GM19035 (cell line): ENCODE results near the gene SNX27.
"Not testable (repeated sequence)": the region's sequence is repeated elsewhere in the genome, so short reads cannot be mapped to it uniquely, and the experiment has no call there.

ENCODE experiments used
- ATAC-seq: cut with Tn5 transposase; IDR thresholded peaks from one replicate; pipeline ENCODE4 v1.9.1; 2021; ENCODE audit not compliant: unreplicated experiment

The SNX27 gene

DNA sequence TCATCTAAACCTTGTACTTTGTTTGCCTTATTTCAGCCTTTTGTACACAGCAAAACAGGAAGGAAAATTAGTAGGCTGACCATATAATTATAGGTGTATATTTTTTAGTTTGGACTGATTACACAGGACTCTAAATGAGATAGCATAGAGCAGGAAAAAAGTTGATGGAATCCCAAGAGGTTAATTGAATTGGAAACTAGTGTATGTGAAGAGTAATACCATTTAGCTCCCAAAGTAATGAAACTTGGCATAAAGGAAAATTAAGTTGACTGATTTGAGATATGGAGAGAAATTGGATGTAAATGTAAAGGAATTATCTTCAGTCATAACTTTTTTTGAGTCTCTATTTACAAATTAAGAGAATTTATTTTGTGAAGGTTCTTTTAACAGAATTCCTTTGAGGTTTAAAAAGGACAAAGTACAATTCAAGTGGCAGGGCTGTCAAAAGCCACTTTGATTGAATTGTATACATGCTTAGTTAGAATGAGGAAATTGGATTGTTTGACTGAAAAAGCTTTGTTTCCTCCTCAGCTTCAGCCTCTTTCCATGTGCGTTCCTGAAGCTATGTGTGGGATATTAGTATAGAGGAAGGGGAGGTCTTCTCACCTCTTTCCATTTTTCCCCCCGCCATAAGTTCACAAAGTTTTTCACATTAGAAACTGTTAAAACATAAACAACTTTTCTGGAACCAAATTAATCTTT is 26.4 kb downstream of the SNX27 start:
- no peak for ATAC-seq

DNA sequence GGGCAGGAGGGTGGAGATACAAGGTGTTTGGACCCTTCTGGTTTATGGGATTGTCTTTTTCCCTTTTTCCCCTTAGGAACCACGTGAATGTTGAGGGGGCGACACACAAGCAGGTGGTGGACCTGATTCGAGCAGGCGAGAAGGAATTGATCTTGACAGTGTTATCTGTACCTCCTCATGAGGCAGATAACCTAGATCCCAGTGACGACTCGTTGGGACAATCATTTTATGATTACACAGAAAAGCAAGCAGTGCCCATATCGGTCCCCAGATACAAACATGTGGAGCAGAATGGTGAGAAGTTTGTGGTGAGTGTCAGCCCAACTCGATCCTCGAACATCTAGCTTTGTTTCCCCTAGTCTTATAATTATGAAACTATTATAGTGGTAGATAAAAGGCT is 27.0 kb downstream of the SNX27 start:
- ATAC-seq: no peak

DNA sequence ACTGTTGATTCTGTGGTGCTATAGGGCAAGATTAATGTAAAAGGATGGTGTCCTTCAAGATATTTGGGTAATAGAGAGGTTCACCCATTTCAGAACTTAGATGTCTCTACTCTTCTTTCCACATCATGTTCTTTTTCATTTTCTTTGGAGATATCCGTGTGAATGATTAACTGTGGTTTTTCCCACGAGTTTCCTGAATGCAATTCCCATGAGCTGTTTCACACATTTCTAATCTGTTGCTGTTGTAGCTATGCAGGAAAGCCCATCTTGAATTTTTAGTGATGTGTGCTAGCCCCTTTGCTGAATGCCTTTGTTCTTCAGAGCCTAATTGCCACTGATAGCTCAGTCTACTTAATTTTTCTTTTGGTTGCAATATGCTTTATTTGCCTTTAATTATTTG is 27.6 kb downstream of the SNX27 start:
- ATAC-seq: no peak

DNA sequence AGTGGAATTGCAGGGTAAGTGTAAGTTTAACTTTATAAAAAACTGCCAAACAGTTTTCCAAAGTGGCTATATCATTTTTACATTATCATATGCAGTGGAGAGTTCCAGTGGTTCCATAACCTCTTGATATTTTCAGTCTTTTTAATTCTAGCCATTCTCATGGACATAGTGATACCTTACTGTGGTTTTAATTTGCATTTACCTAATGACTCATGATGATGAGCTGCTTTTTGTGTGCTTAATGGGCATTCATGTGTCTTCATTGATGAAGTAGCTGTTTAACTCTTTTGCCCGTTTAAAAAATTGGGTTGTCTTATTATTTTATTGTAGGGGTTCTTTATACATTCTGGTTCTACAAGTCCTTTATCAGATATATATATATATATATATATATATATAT is 29.4 kb downstream of the SNX27 start:
- ATAC-seq: no peak

DNA sequence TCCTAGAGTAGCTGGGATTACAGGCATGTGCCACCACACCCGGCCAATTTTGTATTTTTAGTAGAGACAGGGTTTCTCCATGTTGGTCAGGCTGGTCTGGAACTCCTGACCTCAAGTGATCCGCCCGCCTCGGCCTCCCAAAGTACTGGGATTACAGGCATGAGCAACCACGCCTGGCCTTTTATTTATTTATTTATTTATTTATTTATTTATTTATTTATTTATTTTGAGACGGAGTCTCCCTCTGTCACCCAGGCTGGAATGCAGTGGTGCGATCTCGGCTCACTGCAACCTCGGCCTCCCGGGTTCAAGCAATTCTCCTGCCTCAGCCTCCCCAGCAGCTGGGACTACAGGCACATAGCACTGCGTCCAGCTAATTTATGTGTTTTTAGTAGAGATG is 31.2 kb downstream of the SNX27 start:
- ATAC-seq: not testable (repeated sequence)

DNA sequence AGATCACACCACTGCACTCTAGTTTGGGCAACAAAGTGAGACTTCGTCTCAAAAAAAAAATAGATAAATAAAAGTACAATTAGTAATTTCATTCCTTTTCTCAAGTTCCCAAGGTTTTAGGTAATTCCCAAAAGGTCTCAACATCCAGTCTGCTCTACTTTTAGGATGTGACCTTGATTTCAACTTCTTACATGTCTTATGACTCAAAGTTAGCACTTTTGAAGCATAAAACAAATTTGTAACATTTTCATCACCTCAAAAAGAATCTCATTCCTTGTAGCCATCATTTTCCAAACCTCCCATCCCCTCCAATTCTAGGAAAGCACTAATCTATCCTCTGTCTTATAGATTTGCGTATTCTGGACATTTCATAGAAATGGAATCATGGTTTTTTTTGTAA is 32.2 kb downstream of the SNX27 start:
- ATAC-seq: no peak

DNA sequence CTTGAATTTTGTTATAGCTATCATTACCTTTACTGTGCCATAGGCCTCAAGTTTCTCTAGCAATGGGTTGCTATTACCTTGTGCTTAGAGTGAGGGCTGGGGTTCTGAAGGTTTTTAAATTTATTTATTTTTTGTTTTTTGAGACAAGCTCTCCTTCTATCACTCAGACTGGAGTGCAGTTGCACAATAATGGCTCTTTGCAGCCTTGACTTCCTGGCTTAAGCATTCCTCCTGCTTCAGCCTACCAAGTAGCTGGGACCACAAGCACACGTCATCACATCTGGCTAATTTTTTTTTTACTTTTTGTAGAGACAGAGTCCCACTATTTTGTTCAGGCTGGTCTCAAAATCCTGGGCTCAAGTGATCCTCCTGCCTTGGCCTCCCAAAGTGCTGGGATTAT is 41.5 kb downstream of the SNX27 start:
- no peak for ATAC-seq

DNA sequence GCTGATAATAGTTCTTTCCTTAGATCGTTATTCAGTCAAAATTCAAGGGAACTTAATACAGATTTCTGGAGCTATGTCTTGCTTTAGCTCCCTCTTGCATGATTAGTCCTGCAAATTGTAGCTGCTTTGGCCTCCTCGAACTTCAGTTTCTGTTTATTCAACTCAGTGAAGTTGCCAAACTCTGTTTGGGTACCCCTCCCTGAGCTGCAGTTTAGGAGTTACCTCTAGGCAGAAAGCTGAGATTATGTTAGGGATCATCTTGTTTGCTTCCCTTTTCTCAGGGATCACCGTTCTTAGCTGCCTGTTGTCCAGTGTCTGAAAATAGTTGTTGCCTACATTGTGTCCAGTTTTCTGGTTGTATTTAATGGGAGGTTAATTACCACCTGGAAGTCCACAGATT is 43.5 kb downstream of the SNX27 start:
- no peak for ATAC-seq

DNA sequence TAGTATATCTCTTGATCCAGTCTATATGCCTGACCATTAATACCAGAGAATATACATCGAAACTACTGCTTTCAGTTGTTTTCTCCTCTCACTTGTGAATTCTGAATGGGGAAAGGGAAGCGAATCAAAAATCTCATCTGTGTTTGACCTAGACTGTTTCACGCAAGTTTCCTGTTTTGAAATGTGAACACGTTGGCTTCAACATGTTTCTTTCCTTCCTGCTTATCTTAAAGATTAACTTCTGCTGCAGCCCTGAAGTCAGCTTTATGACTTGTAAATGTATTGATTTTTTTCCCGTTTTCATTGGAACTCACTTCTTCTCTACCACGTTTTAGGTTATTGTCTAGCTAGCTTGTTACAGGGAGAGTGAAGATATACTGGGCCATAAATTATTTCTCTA is 49.9 kb downstream of the SNX27 start:
- ATAC-seq: no peak

DNA sequence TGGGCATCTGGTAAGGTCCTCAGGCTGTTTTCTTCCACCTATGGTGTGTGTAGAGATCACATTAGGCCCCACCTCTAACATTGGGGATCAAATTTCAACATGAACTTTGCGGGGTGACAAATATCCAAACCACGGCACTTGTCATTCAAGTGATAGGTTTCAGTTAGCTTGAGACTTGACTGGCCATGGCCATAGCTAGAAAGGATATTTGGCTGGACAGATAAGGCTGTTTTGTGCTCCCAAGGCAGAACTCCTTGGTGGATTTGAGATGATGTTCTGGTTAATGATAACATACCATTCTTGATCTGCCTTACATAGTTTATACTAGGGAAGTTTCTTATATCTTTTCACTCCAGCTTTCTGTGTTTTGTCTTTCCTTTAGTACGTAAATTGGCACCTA is 56.2 kb downstream of the SNX27 start:
- ATAC-seq: no peak

DNA sequence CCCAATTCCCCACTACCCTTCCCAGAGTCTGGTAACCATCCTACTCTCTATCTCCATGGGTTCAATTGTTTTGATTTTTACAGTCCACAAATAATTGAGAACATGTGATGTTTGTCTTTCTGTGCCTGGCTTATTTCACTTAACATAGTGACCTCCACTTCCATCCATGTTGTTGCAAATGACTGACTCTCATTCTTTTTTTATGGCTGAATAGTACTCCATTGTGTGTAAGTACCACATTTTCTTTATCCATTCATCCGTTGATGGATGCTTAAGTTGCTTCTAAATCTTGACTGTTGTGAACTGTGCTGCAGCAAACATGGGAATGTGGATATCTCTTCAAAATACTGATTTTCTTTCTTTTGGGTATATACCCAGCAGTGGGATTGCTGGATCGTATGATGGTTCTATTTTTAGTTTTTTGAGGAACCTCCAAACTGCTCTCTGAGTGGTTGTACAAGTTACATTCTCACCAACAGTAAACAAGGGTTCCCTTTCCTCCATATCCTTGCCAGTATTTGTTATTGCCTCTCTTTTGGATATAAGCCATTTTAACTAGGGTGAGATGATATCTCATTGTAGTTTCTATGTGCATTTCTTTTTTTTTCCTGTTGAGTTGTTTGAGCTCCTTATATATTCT is 58.3 kb downstream of the SNX27 start:
- ATAC-seq: not testable (repeated sequence)

DNA sequence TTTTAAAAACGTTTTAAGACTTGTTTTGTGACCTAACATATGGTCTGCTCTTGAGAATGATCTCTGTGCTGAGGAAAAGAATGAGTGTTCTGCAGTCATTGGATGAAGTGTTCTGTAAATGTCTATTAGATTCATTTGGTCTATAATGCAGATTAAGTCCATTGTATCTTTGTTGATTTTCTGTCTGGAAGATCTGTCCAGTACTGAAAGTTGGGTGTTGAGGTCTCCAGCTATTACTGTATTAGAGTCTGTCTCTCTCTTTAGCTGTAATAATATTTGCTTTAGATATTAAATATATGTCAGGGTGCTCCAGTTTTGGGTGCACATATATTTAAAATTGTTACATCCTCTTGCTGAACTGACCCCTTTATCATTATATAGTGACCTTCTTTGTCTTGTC is 61.6 kb downstream of the SNX27 start:
- no peak for ATAC-seq

DNA sequence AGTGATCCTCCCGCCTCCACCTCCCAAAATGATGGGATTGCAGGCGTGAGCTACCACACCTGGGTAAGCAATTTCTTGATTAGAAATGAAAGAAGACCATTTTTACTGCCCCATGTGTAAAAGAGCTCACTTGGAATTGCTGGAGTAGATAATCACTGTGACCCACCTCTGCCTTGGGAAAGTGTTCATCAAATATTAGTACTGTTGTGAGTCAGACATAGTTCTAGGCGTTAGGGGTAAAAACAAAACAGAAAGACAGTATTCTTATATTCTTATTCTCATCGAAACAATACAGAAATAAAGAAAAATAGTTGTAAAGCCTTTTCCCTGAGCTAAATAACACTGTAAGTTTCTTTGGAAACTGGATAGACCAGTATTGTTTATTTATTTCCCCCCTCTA is 68.5 kb downstream of the SNX27 start:
- ATAC-seq: no peak

DNA sequence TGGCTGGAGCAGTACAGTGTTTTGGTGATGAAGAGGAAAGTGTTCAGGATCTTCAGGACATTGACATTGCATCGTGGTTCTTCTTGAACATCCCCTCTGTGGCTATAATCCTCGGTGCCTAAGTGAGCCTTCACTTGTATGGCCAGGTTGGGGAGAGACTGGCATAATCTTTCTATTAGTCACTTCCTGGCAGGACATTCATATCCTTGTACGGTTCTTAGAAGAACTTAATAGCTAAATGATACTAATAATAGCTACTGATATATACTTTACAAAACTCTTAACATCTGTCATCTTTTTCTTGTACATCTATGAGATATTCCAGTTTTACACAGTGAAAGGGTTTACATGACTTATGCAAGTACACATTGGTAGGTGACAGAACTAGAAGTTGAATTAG is 69.0 kb downstream of the SNX27 start:
- ATAC-seq: no peak

DNA sequence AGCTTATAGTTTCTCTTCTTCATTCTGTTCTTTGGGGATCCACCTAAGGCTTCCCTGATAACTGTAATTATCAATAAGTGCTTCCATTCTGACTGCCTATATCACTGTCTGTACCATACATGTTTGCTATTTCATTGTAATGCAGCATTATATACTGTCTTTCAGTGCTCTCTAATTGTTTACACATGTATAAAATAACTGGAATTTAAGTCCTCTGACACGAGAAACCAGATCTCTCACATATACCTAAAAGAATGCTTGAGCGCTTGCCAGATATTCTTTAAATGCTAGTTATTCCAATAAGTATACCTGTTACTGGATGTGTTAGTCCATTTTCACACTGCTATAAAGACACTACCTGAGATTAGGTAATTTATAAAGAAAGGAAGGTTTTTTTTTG is 70.1 kb downstream of the SNX27 start:
- no peak for ATAC-seq

DNA sequence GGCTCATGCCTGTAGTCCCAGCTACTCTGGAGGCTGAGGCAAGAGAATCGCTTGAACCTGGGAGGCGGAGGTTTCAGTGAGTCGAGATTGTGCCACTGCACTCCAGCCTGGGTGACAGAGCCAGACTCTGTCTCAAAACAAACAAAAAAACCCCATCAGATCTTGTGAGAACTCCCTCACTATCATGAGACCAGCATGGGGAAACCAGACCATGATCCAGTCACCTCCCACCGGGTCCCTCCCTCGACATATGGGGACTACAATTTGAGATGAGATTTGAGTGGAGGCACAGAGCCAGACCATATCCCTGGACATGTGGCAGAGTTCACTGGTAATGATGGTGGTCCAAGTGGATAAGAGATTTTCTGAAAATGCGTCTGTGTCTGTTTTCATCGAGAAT is 71.1 kb downstream of the SNX27 start:
- not testable (repeated sequence) for ATAC-seq

DNA sequence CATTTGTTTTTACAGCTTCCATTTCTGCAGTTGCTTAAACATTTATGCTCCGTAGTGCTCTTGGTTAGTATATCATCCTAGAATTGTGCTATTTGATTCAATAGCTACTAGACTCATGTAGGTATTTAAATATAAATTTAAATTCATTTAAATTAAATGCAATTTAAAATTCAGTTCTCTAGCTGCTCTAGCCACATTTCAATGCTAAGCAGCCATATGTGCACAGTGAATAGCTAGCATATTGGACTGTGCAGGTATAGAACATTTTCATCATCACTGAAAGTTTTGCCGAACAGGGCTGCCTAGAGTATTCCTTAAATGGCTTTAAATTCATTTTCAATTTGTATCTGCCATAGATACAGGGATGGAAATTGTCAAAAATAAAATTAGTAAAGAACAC is 72.3 kb downstream of the SNX27 start:
- ATAC-seq: no peak

DNA sequence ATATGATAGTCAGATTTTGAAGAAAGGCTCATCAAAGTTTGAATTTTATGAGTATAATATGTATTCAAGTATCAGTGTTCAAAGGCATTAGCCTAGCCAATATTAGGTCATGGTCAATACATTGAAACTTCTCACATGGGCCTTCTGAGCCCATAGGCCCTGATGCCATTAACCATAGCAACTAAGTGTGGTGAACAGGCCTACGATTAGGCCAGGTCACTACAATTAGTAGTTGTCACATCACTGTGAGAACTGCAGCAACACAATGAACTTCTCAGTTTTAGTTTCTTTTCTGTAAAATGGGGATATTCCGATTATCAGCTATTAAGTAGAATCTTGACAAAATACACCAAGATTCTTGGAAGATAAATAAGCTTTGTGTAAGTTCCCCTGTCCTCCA is 74.7 kb downstream of the SNX27 start:
- ATAC-seq: no peak

DNA sequence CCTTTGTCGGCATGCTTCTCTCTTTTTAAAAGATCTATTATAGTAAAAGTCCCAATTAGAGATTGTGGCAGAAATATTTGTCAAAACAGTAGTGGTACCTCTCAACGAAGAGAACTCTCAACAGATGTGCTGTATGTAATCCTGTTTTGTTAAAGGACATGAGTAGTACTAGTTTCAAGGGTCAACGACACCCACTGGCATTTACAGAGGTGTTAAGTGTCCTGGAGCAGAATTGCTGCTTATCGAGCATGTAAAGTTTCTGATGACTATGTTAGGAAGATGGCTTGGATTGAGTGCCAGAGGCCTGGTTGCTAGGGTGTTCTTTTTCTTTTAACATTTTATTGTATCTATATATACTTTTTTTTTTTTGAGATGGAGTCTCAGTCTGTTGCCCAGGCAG is 77.6 kb downstream of the SNX27 start:
- no peak for ATAC-seq

DNA sequence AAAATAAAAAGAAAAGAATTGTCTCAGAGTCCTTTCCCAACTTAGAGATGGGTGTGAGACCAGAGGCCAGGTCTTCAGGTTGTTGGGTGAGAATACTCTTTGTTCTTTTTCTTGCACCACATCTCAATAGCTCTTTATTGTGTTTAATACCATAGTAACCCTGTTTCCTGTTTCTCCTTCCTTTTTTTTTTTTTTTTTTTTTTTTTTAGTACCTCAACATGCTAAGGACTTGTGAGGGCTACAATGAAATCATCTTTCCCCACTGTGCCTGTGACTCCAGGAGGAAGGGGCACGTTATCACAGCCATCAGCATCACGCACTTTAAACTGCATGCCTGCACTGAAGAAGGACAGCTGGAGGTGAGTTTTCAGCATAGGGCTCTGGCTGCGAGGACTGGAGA is 80.4 kb downstream of the SNX27 start:
- no peak for ATAC-seq

DNA sequence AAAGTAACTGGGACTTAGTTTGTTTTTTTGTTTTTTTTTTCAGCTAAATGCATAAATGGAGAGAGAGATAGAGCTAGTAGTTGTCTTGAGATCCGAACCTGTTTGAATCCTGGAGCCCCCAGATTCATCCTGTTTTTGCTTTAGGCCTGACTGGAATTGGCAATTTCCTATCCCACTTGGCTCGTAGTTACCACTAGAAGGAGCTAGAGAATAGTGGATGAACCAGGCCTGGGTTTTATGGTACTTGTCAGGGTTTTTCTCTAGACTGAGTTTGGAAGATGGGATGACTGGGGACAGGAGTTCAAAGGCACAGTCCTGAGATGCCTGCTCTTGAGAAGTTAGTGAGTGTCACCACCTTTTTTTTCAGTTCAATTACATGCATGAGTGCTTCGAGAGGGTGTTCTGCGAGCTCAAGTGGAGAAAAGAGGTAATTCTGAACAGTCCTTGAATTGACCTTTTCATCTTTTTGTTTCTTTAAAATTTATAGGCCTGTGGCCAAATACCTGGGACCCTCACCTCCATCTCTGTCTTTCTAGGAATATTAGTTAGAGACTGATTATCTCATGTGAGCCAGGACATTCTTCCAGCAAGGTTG is 81.3 kb downstream of the SNX27 start:
- ATAC-seq: no peak

DNA sequence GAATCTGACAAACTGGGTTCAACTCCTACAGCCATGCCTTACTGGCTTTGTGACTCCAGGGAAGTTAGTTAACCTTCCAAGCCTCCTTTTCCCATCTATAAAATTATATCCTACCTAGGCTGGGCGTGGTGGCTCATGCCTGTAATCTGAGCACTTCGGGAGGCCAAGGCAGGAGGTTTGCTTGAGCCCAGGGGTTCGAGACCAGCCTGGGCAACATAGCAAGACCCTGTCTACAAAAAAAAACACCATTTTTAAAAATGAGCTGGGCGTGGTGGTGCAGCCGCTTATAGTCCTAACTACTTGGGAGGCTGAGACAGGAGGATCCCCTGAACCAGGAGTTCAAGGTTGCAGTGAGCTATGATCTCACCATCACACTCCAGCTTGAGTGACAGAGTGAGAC is 89.7 kb downstream of the SNX27 start:
- no peak for ATAC-seq

DNA sequence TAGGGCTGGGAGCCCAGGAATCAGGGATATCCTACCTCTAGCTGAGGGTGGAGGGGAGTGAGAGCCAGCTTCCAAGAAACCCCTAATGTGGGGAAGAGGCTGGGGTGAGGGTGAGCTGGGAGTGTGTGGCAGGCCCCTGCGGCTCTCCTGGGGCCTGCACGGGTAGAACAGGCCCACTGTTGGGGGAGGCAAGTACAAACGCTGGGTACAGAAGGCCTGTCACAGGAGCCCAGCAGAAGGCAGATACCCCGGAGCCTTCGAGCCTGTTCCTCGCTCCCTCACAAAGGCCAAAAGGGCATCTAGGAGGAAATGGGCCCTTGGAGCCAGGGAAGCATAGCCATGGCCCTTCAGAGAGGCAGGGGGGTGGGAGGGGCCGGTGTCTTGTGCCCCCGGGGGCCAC is 91.1 kb downstream of the SNX27 start:
- no peak for ATAC-seq
